GM12865 (cell line): Measurements from ENCODE around the gene IQGAP2.
A peak's percentile ranks its signal among the peaks of the same experiment; 100 is the strongest.

Source experiments
- DNase-seq: peaks from one replicate; pipeline ENCODE4 v3.0.0; 2010; ENCODE audit warnings: low read depth
- H3K4me3 ChIP-seq: 2 replicates; pipeline ENCODE4 v1.5.1; 2011; ENCODE audit warnings: mild to moderate bottlenecking, low read depth, low read length, control low read depth
- CTCF ChIP-seq: IDR thresholded peaks from 2 replicates; pipeline ENCODE4 v1.5.1; 2011; ENCODE audit warnings: low read length, control low read depth, low read depth, inconsistent platforms; ENCODE audit not compliant: insufficient read depth; ENCODE audit errors: missing control alignments

The IQGAP2 gene

GRCh38 chr5:76457674-76458485 is 54.8 kb downstream of the IQGAP2 start:
- no peak for TF ChIP-seq CTCF
- H3K4me3 ChIP-seq: no peak overlapping the region
- DNase-seq: peak; percentile 5

- no peak for DNase-seq
- H3K4me3 ChIP-seq: no peak overlapping the region
- no peak for TF ChIP-seq CTCF
Observed at GRCh38 chr5:76458486-76458830, 55.4 kb downstream of the IQGAP2 start.

GRCh38 chr5:76460104-76460503 is 57.0 kb downstream of the IQGAP2 start:
- no peak for TF ChIP-seq CTCF
- no peak overlapping the region for H3K4me3 ChIP-seq
- no peak for DNase-seq

GRCh38 chr5:76462097-76462667 is 59.1 kb downstream of the IQGAP2 start:
- DNase-seq: no peak
- H3K4me3 ChIP-seq: no peak overlapping the region
- no peak for TF ChIP-seq CTCF

GRCh38 chr5:76467216-76467615 is 64.1 kb downstream of the IQGAP2 start:
- no peak overlapping the region for H3K4me3 ChIP-seq
- no peak for DNase-seq
- TF ChIP-seq CTCF: no peak

- no peak overlapping the region for H3K4me3 ChIP-seq
- TF ChIP-seq CTCF: no peak
- no peak for DNase-seq
Observed at GRCh38 chr5:76468635-76469425, 65.7 kb downstream of the IQGAP2 start.
